Stimulated activated CD4-positive, alpha-beta T cell treated with anti-CD3 and anti-CD28 coated beads, TNF-alpha, amount 100 ng/mL, for 4 hours (primary cell): Measurements from ENCODE around the gene ZNF423.

Experiments
- DNase-seq, 3 experiments: peaks; one replicate each; pipeline ENCODE4 v3.0.0-alpha.2; 2020; ENCODE audit warnings: low read depth in 3 of 3

Gene ZNF423

GRCh38 chr16:49664221-49665215 lies 191.4 kb downstream of the ZNF423 start:
- no peak for DNase-seq

GRCh38 chr16:49663081-49664065 lies 192.5 kb downstream of the ZNF423 start:
- no peak for DNase-seq

- no peak for DNase-seq
Measured at GRCh38 chr16:49662569-49662968, 193.3 kb downstream of the ZNF423 start.

GRCh38 chr16:49661465-49662187 lies 194.3 kb downstream of the ZNF423 start:
- no peak for DNase-seq

- no peak for DNase-seq
Measured at GRCh38 chr16:49660626-49661025, 195.3 kb downstream of the ZNF423 start.

- no peak for DNase-seq
Measured at GRCh38 chr16:49659356-49659755, 196.6 kb downstream of the ZNF423 start.

- DNase-seq: no peak
Measured at GRCh38 chr16:49658531-49658930, 197.4 kb downstream of the ZNF423 start.

GRCh38 chr16:49657736-49658465 lies 198.0 kb downstream of the ZNF423 start:
- DNase-seq: no peak

- no peak for DNase-seq
Measured at GRCh38 chr16:49654425-49654824, 201.5 kb downstream of the ZNF423 start.

GRCh38 chr16:49653577-49653976 lies 202.3 kb downstream of the ZNF423 start:
- DNase-seq: no peak

- DNase-seq: no peak
Measured at GRCh38 chr16:49653173-49653570, 202.7 kb downstream of the ZNF423 start.

- no peak for DNase-seq
Measured at GRCh38 chr16:49652456-49653172, 203.3 kb downstream of the ZNF423 start.

GRCh38 chr16:49651996-49652395 lies 203.9 kb downstream of the ZNF423 start:
- DNase-seq: no peak

GRCh38 chr16:49651226-49651625 lies 204.7 kb downstream of the ZNF423 start:
- DNase-seq: no peak

- DNase-seq: no peak
Measured at GRCh38 chr16:49650603-49651002, 205.3 kb downstream of the ZNF423 start.

GRCh38 chr16:49649013-49649765 lies 206.7 kb downstream of the ZNF423 start:
- DNase-seq: no peak

GRCh38 chr16:49647673-49648072 lies 208.2 kb downstream of the ZNF423 start:
- no peak for DNase-seq

- DNase-seq: no peak
Measured at GRCh38 chr16:49645263-49645662, 210.6 kb downstream of the ZNF423 start.

- DNase-seq: no peak
Measured at GRCh38 chr16:49644145-49644463, 211.8 kb downstream of the ZNF423 start.
